Calu3 (cell line): ENCODE measurements around the gene MRNIP. TPM values are rescaled to one million over a fixed set of nuclear protein-coding genes. Genes with fewer than 3 reads are reported as not detected.
A peak's percentile ranks its signal among the peaks of the same experiment; 100 is the strongest.

Source experiments
- BruUV-seq: library from RNA; stranded (reverse); fragments of 400-500 nt; replicated peaks from 2 replicates; lab custom pipeline; 2021; lab: Mats Ljungman, UMichigan
- CTCF ChIA-PET: fragments of 300-600 bp; sonication (Branson Sonifier 250); formaldehyde crosslinking; loops from one replicate; lab custom pipeline; 2022; ENCODE audit warnings: antibody characterized with exemption; lab: Charles Lee
- DNase-seq: peaks from one replicate; pipeline ENCODE4 v3.0.0; 2022
- H3K27ac Mint-ChIP-seq: one replicate; pipeline ENCODE4 v1.8.0; 2022; ENCODE audit warnings: mixed read lengths; ENCODE audit not compliant: unreplicated experiment
- H3K27me3 Mint-ChIP-seq: one replicate; pipeline ENCODE4 v1.8.0; 2022; ENCODE audit warnings: mixed read lengths; ENCODE audit not compliant: unreplicated experiment
- H3K36me3 Mint-ChIP-seq: one replicate; pipeline ENCODE4 v1.8.0; 2022; ENCODE audit warnings: mild to moderate bottlenecking, moderate library complexity, mixed read lengths; ENCODE audit not compliant: insufficient read depth, unreplicated experiment
- H3K4me1 Mint-ChIP-seq: one replicate; pipeline ENCODE4 v1.8.0; 2022; ENCODE audit warnings: mild to moderate bottlenecking, low read depth, mixed read lengths; ENCODE audit not compliant: unreplicated experiment
- H3K4me3 Mint-ChIP-seq: one replicate; pipeline ENCODE4 v1.8.0; 2022; ENCODE audit warnings: mild to moderate bottlenecking, low read depth, moderate library complexity, mixed read lengths; ENCODE audit not compliant: unreplicated experiment
- H3K9me3 Mint-ChIP-seq: one replicate; pipeline ENCODE4 v1.8.0; 2022; ENCODE audit warnings: low read depth, mixed read lengths; ENCODE audit not compliant: unreplicated experiment
- CTCF ChIP-seq: fragments of 200-600 bp; IDR thresholded peaks from one replicate; pipeline ENCODE4 v1.8.0; 2022; ENCODE audit warnings: antibody characterized with exemption; ENCODE audit not compliant: unreplicated experiment
- intact Hi-C: fragments of 100-400 bp; cut with micrococcal nuclease; formaldehyde crosslinking; loops from one replicate; pipeline ENCODE4 v1.10.0; 2022; ENCODE audit not compliant: unreplicated experiment
- total RNA-seq: library from RNA; stranded (reverse); gene quantifications from 2 replicates; pipeline ENCODE4 v1.2.3, GENCODE V29; 2022

Gene MRNIP
- total RNA-seq, 1 experiment from 2014 or later = 47.1 TPM

GRCh38 chr5:179819296-179820126 is 39.1 kb downstream of the MRNIP start:
- peak; percentile 90 for DNase-seq
- intact Hi-C loops = loop anchor here (1.0 to 5.0 kb wide), 3 partner anchors 11 to 57 kb away; no protein-coding TSS in a partner anchor
- peak overlapping the region; percentile 97 for H3K4me3 Mint-ChIP-seq
- H3K4me1 Mint-ChIP-seq = peaks cover 27% of the 10 kb centered on the region
- no peaks in the 10 kb centered on the region for H3K9me3 Mint-ChIP-seq
- CTCF ChIA-PET = interaction anchor here (0.5 to 1.6 kb wide), 3 partner anchors 11 to 87 kb away, joined by 3 to 6 read pairs (median 3); partner anchors contain the start of gene MAML1
- H3K27me3 Mint-ChIP-seq = no peaks in the 10 kb centered on the region
- H3K36me3 Mint-ChIP-seq = peaks cover 94% of the 10 kb centered on the region
- TF ChIP-seq CTCF = no peak
- H3K27ac Mint-ChIP-seq = peak overlapping the region; percentile 96
- no TSS peak for BruUV-seq

GRCh38 chr5:179818746-179819295 is 39.8 kb downstream of the MRNIP start:
- Mint-ChIP-seq H3K4me1 (peaks cover 24% of the 10 kb centered on the region), H3K27me3 (no peaks in the 10 kb centered on the region), H3K9me3 (no peaks in the 10 kb centered on the region), H3K36me3 (peaks cover 89% of the 10 kb centered on the region), H3K27ac (peak overlapping the region; percentile 96), H3K4me3 (peak overlapping the region; percentile 97)
- intact Hi-C loops = loop anchor here (1.0 kb wide), 1 partner anchor 11 kb away; no protein-coding TSS in a partner anchor
- no TSS peak for BruUV-seq
- TF ChIP-seq CTCF = no peak
- CTCF ChIA-PET = interaction anchor here (0.8 to 1.1 kb wide), 2 partner anchors 9 to 11 kb away, joined by 3 read pairs; no protein-coding TSS in a partner anchor
- peak; percentile 99 for DNase-seq

- Mint-ChIP-seq H3K4me1 (peaks cover 24% of the 10 kb centered on the region), H3K4me3 (peak overlapping the region; percentile 97), H3K27ac (peak overlapping the region; percentile 96), H3K9me3 (no peaks in the 10 kb centered on the region), H3K36me3 (peaks cover 87% of the 10 kb centered on the region), H3K27me3 (no peaks in the 10 kb centered on the region)
- CTCF ChIA-PET = interaction anchor here (0.6 to 1.1 kb wide), 4 partner anchors 9 to 147 kb away, joined by 3 read pairs; no protein-coding TSS in a partner anchor
- intact Hi-C loops = no loop called here
- no peak for TF ChIP-seq CTCF
- no peak for DNase-seq
- BruUV-seq = TSS peak; percentile 44
These were observed 40.5 kb downstream of the MRNIP start for GRCh38 chr5:179817890-179818745.

GRCh38 chr5:179817470-179817840 is 41.2 kb downstream of the MRNIP start:
- Mint-ChIP-seq H3K27ac (peak overlapping the region; percentile 96), H3K27me3 (no peaks in the 10 kb centered on the region), H3K4me3 (peak overlapping the region; percentile 97), H3K4me1 (peaks cover 24% of the 10 kb centered on the region), H3K36me3 (peaks cover 87% of the 10 kb centered on the region), H3K9me3 (no peaks in the 10 kb centered on the region)
- intact Hi-C loops = no loop called here
- DNase-seq = no peak
- CTCF ChIA-PET = interaction anchor here (0.6 to 1.1 kb wide), 2 partner anchors 10 to 146 kb away, joined by 3 read pairs; no protein-coding TSS in a partner anchor
- BruUV-seq = no TSS peak
- TF ChIP-seq CTCF = no peak
